NK-92 (cell line): Measurements from ENCODE around the gene GH1.
"Not testable (repeated sequence)": the region's sequence is repeated elsewhere in the genome, so short reads cannot be mapped to it uniquely, and the experiment has no call there.

Experiments used
- DNase-seq: peaks from one replicate; lab custom pipeline; 2025; ENCODE audit not compliant: unreplicated experiment; lab: John Stamatoyannopoulos, UW

GH1 gene

GRCh38 chr17:63869491-63870291, 48.9 kb downstream of the GH1 start:
- DNase-seq, result not testable (repeated sequence)
